Dermis microvascular lymphatic vessel endothelial cell (primary cell): ENCODE data around the gene KCNE3. TPM values are rescaled to one million over a fixed set of nuclear protein-coding genes. Genes with fewer than 3 reads are reported as not detected.

Experiments
- DNase-seq, 2 donors: peaks; one replicate each; pipeline versions ENCODE4 v3.0.0 to v3.0.0-alpha.2; 2010; ENCODE audit warnings: low read depth in 2 of 2
- total RNA-seq: library from RNA; depleted of rRNA; stranded (reverse); fragments of >200 nt; gene quantifications from 2 replicates; pipeline ENCODE4 v1.2.1, GENCODE V29; 2014

The KCNE3 gene
- total RNA-seq, 1 donor from 2014 or later = 0.51 TPM

- peak in 1 of 2 donors; percentile 33 for DNase-seq
Observed at GRCh38 chr11:74471668-74472429, 4.5 kb upstream of the KCNE3 start.

- DNase-seq = no peak
Observed at GRCh38 chr11:74471037-74471436, 3.7 kb upstream of the KCNE3 start.

- no peak for DNase-seq
Observed at GRCh38 chr11:74470526-74470925, 3.2 kb upstream of the KCNE3 start.

DNA sequence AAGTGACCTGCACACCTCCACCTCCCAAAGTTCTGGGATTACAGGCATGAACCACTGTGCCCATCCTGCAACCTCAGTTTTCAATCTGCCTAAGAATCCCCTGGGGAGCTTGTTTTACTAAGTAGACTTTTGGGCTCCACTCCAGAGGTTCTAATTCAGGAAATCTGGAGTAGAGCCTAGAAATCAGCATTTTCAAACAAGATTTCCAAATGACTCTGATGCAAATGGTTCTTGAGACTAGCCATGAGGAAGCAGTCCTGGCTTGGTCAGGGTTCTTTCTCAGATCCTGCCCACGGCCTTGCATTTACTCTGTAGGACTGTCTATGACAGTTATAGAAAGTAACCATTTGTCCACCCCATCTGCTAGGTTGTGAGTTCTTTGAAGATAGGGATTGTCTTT is 1.6 kb upstream of the KCNE3 start:
- no peak for DNase-seq

GRCh38 chr11:74468521-74468920 is 1.2 kb upstream of the KCNE3 start:
- no peak for DNase-seq

DNA sequence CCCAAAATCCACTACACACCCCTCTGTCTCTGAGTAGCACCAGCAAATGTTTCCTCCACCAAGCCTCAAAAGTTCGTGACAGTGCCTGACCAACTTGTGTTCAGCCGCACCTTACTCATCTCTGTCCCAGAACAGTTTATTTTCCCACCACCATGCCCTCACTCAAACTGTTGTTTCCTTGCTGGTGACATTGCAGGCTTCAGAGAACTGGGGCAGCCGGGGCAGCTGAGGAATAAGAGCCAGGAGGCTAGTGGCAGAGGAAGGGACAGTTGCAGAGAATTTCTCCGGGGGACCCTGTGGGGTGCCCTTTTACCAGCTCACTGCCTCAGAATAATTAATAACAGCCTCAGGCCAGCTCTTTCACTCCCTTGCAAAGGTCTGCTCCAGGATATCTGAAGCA is 709 bp upstream of the KCNE3 start:
- DNase-seq = no peak

GRCh38 chr11:74465291-74465708 is 2.0 kb downstream of the KCNE3 start:
- DNase-seq = no peak

DNA sequence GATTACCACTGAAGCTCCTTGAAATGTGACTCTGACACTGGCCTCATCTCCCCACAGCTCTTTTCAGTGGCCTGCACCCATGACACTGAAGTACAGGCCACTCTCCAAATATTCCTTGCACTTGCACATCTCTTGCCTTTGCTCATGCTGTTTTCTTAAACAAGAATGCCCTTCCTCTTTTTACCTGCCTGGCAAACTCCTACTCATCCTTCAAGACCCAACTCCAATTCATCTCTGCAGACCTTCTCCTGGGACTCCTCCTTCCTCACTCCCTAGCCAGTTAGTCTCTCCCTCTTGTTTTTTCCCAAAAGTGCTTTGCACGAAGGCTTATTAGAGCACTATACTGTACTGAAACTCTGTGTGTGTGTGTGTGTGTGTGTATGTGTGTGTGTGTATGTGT is 2.6 kb downstream of the KCNE3 start:
- DNase-seq = no peak

DNA sequence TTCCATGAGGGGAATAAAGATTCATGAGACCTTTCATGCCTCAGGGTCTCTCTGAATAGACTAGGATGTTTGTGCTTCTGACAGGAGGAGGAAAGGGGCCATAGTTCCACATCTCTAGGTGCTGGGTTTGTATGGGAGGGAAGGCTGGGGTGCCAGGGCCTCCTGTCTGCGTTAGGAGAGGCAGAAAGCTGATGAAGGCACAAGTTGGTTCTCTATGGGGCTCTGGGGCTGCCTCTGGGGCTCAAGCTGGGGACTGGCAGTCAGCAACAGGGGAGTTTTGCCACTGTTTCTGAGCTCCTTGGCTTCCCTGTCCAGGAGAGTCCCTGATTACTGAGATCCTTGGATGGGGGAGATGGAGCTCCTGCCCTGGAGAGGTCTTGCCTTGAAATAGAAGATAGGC is 4.1 kb downstream of the KCNE3 start:
- DNase-seq = no peak

GRCh38 chr11:74462631-74463030 is 4.7 kb downstream of the KCNE3 start:
- no peak for DNase-seq

GRCh38 chr11:74462009-74462408 is 5.3 kb downstream of the KCNE3 start:
- no peak for DNase-seq

- DNase-seq = no peak
Observed at GRCh38 chr11:74460481-74461154, 6.7 kb downstream of the KCNE3 start.

GRCh38 chr11:74460065-74460464 is 7.3 kb downstream of the KCNE3 start:
- DNase-seq = no peak

DNA sequence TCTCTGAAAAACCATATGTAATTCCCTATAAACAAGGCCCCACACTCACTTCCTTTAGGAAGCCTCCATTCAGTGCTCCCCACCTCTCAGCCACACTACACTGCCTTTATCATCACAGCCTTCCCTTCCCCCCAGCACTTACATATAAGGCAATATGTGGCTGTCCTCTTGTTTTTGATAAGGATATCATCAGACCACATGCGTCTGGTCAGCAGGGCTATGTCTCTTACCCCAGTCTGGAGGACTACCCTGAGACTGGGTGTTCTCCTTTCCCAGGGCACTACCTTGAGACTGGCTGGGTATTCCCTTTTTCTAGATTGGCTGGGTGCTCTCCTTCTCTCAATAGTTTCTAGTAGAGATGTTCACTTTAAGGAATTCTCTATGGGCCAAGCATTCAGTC is 7.8 kb downstream of the KCNE3 start:
- DNase-seq = no peak

- DNase-seq = no peak
Observed at GRCh38 chr11:74457356-74457755, 10.0 kb downstream of the KCNE3 start.

DNA sequence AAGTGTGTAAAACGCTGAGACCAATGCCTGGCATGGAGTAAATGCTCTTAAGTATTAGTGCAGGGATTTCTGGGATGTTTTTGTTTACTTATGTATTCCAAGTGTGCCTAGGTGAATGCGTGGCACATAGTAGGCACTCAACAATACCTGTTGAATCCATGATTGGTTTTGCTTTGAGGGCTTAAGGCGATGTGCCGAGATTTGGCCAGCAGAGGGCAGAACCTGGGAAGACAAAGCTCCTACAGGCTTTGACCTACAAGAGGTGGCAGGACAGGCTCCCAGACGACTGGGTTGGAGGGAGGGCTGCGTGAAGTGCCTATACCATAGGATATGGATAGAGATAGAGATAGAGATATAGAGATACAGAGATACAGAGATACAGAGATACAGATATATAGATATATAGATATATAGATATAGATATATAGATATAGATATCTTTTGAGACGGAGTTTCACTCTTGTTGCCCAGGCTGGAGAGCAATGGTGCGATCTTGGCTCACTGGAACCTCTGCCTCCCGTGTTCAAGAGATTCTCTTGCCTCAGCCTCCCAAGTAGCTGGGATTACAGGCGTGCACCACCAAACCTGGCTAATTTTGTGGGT is 13.9 kb downstream of the KCNE3 start:
- DNase-seq = peak; percentile 67 to 78

GRCh38 chr11:74452366-74452765 is 15.0 kb downstream of the KCNE3 start:
- no peak for DNase-seq

DNA sequence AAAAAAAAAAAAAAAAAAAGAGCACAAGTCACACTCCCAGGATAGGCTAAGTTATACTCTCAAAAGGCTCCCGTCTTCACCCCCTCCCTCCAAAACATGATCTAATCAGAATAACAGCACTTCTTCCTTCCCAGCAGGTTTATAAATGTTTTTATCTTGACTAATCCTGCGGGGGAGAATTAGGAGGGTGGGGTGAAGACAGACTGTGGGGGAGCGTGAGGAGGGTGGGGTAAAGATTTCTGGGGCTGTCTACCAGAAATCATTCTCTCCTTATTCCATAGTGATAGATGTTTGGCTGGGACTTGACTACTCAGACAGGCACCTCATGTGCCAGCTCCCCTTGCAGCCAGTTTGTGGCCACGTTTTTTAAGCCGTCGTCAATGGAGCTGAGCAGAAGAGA is 17.0 kb downstream of the KCNE3 start:
- no peak for DNase-seq

DNA sequence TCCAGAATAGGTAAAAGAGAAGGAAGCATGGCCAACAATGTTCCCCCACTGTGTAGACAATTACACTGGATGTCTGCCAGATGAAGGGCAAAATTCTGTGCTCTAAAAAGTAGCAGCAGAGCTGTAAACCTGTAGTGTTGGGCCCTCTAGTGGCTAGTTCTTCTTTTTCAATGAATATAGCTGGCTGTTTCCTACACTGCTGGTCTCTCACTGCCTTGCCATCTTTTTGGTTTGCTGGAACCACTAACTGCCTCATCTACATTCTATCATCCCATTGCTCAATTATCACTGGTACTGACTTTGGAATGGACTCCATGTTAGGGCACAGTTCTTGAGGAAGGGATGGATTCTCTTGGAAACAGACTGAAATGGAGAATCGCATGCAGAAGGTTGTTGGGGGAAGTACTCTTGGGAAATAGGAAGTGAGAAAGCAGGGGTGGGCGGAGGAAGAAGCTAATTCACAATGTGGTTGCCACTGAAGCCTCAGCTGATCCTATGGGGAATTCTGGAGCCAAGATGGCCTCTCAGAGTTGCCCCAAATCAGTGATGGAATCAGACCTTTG is 17.9 kb downstream of the KCNE3 start:
- peak; percentile 80 to 85 for DNase-seq

DNA sequence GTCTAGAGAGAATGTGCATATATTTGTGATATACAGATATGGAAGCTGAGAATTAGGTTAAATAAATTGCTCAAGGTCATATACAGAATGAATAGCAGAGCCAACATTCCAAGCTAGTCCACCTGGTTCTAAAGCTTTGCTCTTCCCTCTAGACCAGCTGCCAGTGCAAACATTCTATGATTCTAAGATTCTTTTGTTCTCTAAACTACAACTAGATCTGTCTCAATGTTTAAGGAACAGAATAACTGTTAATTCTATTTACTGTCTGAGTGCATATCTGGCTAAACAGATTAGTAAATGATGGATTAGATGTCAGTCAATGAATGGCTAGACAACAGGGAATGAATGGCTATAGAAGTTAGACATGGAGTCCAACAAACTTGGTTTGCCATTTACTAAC is 19.6 kb downstream of the KCNE3 start:
- no peak for DNase-seq

GRCh38 chr11:74446532-74446938 is 20.8 kb downstream of the KCNE3 start:
- DNase-seq = no peak

GRCh38 chr11:74444173-74444826 is 23.0 kb downstream of the KCNE3 start:
- DNase-seq = no peak
